ENCODE results near the gene UBE2G2.

The UBE2G2 gene

GRCh38 chr21:44813727-44814126, 12.1 kb upstream of the UBE2G2 start:
- no peak overlapping the region for H3K4me3 ChIP-seq (ENCODE audit: low read length)
- no peak for TF ChIP-seq CTCF (conservative IDR thresholded peaks at IDR 0.05; ENCODE audit: low read depth, low read length)
- no peak for DNase-seq (ENCODE audit: low read depth)

GRCh38 chr21:44813149-44813548, 11.5 kb upstream of the UBE2G2 start:
- no peak for DNase-seq (ENCODE audit: low read depth)
- no peak for TF ChIP-seq CTCF (conservative IDR thresholded peaks at IDR 0.05; ENCODE audit: low read depth, low read length)

GRCh38 chr21:44812640-44813039, 11.0 kb upstream of the UBE2G2 start:
- TF ChIP-seq CTCF (conservative IDR thresholded peaks at IDR 0.05; ENCODE audit: low read depth, low read length), result no peak
- no peak overlapping the region for H3K4me3 ChIP-seq (ENCODE audit: low read length)
- no peak for DNase-seq (ENCODE audit: low read depth)

More at GRCh38 chr21:44813149-44813548, 11.5 kb upstream of the UBE2G2 start:
- H3K4me3 ChIP-seq (ENCODE audit: low read length), result no peak overlapping the region

GRCh38 chr21:44810779-44811178, 9.2 kb upstream of the UBE2G2 start:
- DNase-seq (ENCODE audit: low read depth), result no peak
- no peak overlapping the region for H3K4me3 ChIP-seq (ENCODE audit: low read length)
- TF ChIP-seq CTCF (conservative IDR thresholded peaks at IDR 0.05; ENCODE audit: low read depth, low read length), result no peak

GRCh38 chr21:44805859-44806258, 4.2 kb upstream of the UBE2G2 start:
- TF ChIP-seq CTCF (conservative IDR thresholded peaks at IDR 0.05; ENCODE audit: low read depth, low read length), result no peak
- no peak overlapping the region for H3K4me3 ChIP-seq (ENCODE audit: low read length)
- DNase-seq (ENCODE audit: low read depth), result no peak

- no peak overlapping the region for H3K4me3 ChIP-seq (ENCODE audit: low read length)
- no peak for DNase-seq (ENCODE audit: low read depth)
- TF ChIP-seq CTCF (conservative IDR thresholded peaks at IDR 0.05; ENCODE audit: low read depth, low read length), result no peak
These were observed 3.6 kb upstream of the UBE2G2 start for GRCh38 chr21:44805226-44805625.

- DNase-seq (ENCODE audit: low read depth), result no peak
- no peak for TF ChIP-seq CTCF (conservative IDR thresholded peaks at IDR 0.05; ENCODE audit: low read depth, low read length)
- H3K4me3 ChIP-seq (ENCODE audit: low read length), result no peak overlapping the region
These were observed 3.1 kb upstream of the UBE2G2 start for GRCh38 chr21:44804762-44805161.

Data from retinal pigment epithelial cell (primary cell).